NCI-H2196 treated with DMSO at 0.1 percent for 48 hours (cell line): ENCODE results near the gene GNPAT.

Experiments used
- DNase-seq: peaks from one replicate; lab custom pipeline; 2025; ENCODE audit not compliant: unreplicated experiment; lab: John Stamatoyannopoulos, UW

Gene GNPAT

GRCh38 chr1:231242516-231243198 is 1.6 kb downstream of the GNPAT start:
- no peak for DNase-seq

- no peak for DNase-seq
Measured at GRCh38 chr1:231248778-231249177, 7.8 kb downstream of the GNPAT start.

GRCh38 chr1:231252336-231252735 is 11.3 kb downstream of the GNPAT start:
- DNase-seq, result no peak

GRCh38 chr1:231260351-231260750 is 19.3 kb downstream of the GNPAT start:
- no peak for DNase-seq

- no peak for DNase-seq
Measured at GRCh38 chr1:231264642-231265041, 23.6 kb downstream of the GNPAT start.

- DNase-seq, result no peak
Measured at GRCh38 chr1:231265379-231265778, 24.4 kb downstream of the GNPAT start.

- no peak for DNase-seq
Measured at GRCh38 chr1:231266811-231267322, 25.9 kb downstream of the GNPAT start.

- no peak for DNase-seq
Measured at GRCh38 chr1:231272173-231272572, 31.2 kb downstream of the GNPAT start.

- DNase-seq, result no peak
Measured at GRCh38 chr1:231272880-231273279, 31.9 kb downstream of the GNPAT start.

GRCh38 chr1:231274119-231274825 is 33.3 kb downstream of the GNPAT start:
- no peak for DNase-seq

GRCh38 chr1:231278100-231278790 is 37.2 kb downstream of the GNPAT start:
- peak; percentile 47 for DNase-seq

- DNase-seq, result no peak
Measured at GRCh38 chr1:231279081-231279480, 38.1 kb downstream of the GNPAT start.

GRCh38 chr1:231279683-231280082 is 38.7 kb downstream of the GNPAT start:
- no peak for DNase-seq

GRCh38 chr1:231284441-231284840 is 43.4 kb downstream of the GNPAT start:
- no peak for DNase-seq

GRCh38 chr1:231286603-231287002 is 45.6 kb downstream of the GNPAT start:
- DNase-seq, result no peak

- DNase-seq, result no peak
Measured at GRCh38 chr1:231295938-231296337, 54.9 kb downstream of the GNPAT start.

- no peak for DNase-seq
Measured at GRCh38 chr1:231301990-231302389, 61.0 kb downstream of the GNPAT start.

- no peak for DNase-seq
Measured at GRCh38 chr1:231310391-231310934, 69.5 kb downstream of the GNPAT start.

GRCh38 chr1:231311720-231312431 is 70.9 kb downstream of the GNPAT start:
- no peak for DNase-seq

- DNase-seq, result no peak
Measured at GRCh38 chr1:231312432-231312788, 71.4 kb downstream of the GNPAT start.

GRCh38 chr1:231313661-231314060 is 72.6 kb downstream of the GNPAT start:
- DNase-seq, result no peak
